GM18519 (cell line): Measurements from ENCODE around the gene PPP6R2.
"Not testable (repeated sequence)": the region's sequence is repeated elsewhere in the genome, so short reads cannot be mapped to it uniquely, and the experiment has no call there.

Experiments used
- ATAC-seq: cut with Tn5 transposase; IDR thresholded peaks from one replicate; pipeline ENCODE4 v1.9.1; 2021; ENCODE audit warnings: mild to moderate bottlenecking, moderate library complexity; ENCODE audit not compliant: unreplicated experiment, low FRiP score

The PPP6R2 gene

GRCh38 chr22:50419116-50419515 lies 76.0 kb downstream of the PPP6R2 start:
- no peak for ATAC-seq

DNA sequence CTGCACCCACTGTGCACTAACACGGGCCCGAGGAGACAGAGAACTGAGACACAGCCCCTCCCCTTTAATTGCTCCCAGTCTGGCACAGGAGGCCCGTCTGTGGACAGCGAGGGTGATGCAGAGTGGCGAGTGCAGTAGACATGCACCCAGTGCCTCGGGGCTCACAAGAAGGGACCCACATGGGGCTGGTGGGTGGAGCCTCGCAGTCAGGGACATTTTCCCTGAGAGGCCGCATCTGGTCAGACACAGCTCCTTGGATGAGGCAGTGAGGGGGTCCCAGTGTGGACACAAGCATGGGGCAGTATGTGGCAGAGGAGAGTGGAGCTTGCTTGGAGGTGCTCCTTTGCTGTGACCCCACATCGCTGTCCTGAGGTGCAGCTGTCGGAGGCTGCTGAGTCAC lies 76.9 kb downstream of the PPP6R2 start:
- no peak for ATAC-seq

DNA sequence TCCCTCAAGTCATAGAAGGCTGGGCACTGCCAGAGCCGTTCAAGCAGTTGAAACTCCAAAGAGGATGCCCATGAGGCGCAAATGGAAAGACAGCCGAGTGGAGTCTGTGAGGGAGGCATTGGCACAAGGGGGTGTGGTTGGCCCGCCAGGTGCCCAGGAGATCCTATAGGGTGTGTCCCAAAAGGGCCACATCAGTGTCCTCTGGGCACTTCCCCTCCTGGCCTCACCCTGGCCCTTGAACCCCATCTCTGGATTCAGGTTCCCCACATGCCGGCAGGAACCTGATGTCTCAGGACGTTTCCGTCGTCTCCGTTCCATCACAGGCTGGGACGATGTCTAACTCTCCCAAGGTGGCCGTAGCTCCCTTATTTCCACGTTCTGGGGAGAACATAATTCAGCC lies 77.5 kb downstream of the PPP6R2 start:
- ATAC-seq = no peak

DNA sequence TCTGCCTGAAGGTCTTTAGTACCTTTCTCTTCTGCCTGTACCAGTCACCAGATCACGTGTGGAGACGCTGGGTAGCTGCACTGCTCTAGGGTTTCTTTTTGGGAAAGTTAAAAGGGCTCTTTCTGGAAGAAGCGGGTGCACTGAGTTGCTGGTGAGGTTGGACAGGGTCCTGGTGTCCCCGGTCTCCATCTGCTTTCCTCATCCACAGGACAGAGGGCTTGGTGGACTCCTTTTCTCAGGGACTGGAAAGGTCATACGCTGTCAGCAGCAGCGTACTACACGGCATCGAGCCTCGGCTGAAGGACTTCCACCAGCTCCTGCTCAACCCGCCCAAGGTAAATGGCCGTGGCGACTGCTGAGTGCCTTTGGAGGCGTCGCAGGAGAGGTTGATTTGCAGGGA lies 78.9 kb downstream of the PPP6R2 start:
- no peak for ATAC-seq

DNA sequence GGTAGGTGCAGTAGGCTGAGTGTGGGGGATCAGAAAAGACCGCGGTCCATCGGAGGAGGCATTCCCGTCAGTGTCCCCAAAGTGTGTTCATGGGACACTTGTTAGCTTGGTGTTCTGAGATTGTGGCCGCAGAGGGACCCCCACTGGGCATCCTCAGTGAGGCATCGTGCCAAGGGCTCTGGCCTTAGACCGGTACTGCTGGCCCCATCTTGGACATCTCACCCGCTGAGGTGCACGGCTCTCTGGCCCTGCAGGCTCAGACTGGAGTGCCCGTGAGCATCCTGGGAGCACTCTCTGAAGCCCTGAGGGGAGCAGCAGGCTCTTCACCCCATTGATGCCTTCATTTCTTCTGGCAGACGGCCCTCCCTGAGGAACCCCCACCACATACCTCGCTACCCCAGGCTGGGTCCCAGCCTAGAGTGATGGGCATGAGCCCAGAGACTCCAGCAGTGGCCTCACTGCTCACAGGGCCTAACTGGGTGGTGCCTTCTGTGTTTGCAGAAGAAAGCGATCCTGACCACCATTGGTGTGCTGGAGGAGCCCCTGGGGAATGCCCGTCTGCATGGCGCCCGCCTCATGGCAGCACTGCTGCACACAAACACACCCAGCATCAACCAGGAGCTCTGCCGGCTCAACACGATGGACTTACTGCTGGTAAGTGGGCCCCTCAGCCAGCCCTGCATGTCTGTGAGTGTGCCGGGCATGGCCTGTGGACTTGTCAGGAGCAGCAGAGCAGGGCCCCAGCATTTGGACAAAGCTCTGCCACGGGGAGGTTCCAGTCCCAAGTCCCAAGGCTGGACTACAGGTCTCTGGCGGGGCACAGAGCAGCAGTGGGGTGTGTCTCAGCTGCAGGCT lies 80.1 kb downstream of the PPP6R2 start:
- no peak for ATAC-seq

DNA sequence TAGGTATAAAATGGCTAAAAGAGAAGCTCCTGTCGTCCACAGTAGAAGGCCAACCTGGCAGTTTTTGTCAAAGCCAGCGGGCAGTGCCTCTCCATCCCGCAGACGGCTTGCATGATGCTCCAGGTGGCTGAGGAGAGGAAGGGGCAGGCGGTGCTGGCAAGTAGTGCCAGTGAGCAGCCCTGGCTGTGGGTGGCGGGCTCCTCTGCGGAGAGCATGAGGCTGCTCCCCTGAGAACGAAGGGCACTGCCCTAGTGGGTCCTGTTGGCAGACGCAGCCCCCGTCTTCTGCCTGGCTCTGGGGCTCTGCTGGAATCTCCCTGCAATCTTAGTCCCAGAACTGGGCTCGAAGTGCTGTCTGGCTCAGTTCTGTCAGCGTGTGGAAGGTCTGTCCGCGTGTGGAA lies 80.8 kb downstream of the PPP6R2 start:
- no peak for ATAC-seq

GRCh38 chr22:50425179-50425916 lies 82.2 kb downstream of the PPP6R2 start:
- ATAC-seq = no peak

DNA sequence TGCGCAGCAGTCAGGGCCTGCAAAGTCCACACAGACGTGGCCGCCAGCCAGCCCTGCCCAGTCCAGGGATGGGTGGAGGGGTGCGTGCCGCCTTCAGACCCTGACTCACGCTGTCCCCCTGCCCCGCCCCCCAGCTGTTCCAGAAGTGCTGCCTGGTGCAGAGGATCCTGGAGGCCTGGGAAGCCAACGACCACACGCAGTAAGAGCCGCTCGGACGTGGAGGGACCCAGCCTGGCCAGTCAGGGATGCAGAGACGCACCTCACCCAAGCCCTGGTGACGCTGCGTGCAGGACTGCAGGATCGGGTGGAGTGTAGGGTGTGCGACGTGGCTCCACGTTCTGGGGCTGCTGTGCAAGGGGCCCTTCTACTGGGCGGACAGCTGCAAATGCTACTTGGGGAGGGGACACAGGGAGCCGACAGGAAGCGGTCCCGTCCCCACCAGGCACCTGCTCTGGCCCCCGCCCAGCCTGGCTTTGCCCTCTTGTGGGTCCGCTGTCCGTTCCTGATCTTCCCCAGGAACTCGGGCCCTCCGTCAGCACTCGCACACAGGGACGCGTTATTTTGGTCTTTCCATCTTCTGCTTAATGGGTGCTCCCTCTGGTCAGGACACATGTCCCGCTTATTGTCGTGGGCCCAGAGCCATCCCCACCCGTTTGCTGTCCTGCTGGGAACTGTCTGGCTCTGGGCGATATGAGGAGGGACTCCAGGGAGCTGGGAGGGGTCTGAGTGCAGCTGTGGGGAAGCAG lies 89.2 kb downstream of the PPP6R2 start:
- no peak for ATAC-seq

DNA sequence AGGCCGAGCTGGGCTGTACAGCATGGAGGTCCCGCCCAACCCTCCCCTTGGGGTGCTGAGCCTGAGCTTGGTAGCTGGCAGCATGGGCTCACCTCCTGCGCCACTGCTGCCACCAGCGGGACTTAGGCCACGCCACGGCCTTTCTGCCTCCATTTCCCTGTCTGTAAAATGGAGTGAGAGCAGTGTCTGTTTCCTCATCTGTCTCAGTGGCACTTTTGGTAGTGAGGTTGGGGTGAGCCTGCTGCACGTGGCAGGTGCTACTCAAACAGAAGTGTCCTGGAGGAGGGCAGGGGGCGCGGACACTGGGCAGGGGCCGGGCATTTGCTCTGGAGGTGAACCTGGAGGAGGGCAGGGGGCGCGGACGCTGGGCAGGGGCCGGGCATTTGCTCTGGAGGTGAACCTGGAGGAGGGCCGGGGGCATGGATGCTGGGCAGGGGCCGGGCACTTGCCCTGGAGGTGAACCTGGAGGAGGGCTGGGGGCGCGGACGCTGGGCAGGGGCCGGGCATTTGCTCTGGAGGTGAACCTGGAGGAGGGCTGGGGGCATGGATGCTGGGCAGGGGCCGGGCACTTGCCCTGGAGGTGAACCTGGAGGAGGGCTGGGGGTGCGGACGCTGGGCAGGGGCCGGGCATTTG lies 89.9 kb downstream of the PPP6R2 start:
- ATAC-seq = not testable (repeated sequence)

DNA sequence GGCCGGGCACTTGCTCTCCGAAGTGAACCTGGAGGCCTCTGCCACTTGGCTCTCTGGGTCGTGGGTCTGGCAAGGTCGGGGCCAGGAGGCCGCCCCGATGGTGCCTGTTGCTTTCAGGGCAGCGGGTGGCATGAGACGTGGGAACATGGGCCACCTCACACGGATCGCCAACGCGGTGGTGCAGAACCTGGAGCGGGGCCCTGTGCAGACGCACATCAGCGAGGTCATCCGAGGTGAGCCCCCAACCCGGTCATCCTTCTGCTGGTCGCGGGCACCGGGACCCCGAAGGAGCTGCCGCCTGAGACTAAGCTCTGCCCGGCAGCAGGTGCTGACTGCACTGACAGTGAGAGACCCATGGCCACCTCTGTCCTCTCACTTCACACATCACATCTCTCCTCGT lies 91.7 kb downstream of the PPP6R2 start:
- no peak for ATAC-seq

DNA sequence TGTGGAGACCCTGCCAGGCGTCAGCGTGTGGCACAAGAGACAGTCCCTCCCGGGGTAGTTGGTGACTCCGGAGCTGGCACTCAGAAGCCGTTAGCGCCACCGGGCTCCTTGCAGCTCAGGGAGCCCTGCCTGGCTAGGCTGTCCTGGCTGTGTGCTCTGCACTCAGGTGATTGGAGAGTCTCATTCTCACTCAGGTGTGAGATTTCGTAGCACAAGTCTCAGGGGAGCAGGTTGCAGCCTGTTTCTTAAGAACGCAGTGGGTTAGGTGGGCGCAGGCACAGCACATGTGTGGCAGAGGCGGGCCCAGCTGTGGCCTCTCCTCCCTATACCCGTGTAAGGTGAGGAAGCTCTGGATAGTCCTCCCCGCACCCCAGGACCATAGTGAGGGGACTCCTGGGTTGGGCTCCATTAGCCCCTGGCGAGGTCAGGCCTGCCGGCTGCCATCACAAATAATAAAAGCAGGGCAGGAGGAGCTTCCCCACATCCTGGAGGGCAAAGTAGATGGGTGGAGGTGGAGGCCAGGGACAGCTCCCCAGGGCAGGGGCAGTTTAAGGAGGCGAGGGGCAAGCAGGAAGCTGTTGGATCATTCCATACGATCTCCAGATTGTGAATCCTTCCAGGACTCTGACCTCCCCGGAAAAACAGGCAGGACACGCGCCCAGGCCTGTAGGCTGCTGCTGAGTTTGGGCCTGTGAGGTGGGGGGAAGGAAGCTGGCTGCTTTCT lies 92.3 kb downstream of the PPP6R2 start:
- no peak for ATAC-seq

DNA sequence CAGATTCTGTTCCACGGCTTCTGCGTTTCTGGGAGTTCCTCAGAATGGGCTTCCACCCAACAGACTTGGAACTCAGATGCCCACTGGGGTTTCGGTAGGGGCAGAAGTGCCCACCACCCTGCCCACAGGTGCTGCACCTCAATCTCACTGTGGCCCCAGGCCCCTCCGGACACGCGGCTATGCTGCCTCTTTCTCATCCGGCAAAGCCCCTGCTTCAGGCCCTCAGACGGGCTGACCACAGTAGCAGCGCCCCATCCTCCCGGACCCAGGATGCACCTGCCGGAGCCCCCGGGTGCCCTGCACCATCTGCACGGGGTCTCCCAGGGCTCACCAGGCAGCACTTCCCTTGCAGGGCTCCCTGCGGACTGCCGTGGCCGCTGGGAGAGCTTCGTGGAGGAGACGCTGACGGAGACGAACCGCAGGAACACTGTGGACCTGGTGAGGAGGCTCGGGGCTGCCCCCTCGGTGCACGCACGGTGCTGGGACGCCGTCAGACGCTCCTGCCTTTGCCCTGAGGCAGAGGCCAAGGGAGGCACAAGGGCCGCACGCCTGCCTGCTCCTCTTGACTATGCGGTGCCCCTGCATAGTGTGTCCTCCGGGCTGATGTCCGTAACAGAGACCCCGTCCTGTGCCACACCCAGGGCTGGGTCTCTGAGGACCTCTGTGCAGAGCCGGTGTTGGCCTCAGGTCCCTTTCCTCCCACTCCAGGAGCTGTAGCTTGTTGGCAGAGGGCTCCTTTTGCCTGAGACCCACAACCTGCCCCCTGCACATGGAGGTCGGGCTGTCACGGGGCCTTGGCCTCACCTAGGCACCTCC lies 93.1 kb downstream of the PPP6R2 start:
- ATAC-seq = no peak

DNA sequence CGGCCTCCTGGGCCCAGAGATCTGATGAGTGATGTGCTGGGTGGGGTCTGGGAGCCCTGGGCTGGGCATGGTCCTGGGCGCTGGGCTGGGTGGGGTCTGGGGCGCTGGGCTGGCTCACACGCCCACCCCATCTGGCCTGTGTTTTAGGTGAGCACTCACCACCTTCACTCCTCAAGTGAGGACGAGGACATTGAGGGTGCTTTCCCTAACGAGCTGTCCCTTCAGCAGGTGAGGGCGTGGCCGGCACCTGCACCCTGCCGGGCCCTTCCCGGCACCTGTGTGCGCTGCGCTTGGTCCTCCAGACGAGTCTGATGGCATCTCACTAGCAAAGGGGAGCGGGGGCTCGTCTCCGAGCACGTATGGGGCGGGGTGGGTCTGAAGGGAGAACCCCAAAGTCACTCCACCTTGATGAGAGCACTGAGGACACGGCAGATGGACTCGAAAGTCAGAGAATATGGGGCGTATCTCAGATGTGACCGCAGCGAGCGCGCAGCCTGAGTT lies 93.8 kb downstream of the PPP6R2 start:
- ATAC-seq = no peak

GRCh38 chr22:50437511-50438304 lies 94.6 kb downstream of the PPP6R2 start:
- ATAC-seq = no peak

DNA sequence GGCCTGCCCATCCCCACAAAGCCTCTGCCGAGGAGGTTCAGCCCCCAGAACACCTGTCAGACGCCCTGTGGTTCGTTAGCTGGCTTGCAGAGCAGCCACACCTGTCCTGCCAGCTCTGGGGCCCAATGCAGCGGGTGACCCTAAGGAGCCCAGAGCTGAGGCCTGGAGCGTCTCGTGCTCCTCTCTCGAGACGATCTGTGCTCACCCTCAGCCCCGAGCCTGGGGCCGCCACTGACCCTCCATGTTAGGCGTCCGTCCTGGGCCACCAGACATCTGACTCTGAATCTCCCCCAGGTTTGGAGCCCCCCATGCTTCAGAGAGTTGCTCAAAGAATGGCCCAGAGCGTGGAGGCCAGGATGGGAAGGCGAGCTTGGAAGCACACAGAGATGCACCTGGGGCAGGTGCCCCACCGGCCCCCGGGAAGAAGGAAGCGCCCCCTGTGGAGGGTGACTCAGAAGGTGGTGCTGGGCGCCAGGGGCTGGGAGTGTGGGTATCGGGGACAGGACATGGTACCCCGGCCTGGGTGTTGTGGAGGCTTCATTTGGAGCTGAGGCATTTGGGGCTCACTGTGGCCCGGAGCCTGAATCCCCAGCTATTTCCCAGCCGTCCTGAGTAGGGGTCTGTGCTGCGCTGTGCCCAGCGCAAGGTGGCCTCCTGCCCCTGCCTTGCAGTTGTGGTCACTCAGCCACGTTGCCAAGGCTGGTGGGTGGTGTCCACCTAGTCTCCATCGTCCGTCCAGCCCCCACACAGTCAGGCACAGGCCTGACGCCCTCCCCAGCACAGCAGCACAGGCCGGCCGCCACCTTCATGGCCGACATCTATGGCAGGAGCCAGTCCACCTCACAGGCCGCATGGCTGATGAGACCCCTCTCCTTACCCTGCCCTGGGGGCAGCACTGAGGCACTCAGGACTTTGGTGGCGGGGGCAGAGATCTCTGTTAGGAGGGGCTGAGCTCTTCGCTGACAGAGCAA lies 95.5 kb downstream of the PPP6R2 start:
- no peak for ATAC-seq

DNA sequence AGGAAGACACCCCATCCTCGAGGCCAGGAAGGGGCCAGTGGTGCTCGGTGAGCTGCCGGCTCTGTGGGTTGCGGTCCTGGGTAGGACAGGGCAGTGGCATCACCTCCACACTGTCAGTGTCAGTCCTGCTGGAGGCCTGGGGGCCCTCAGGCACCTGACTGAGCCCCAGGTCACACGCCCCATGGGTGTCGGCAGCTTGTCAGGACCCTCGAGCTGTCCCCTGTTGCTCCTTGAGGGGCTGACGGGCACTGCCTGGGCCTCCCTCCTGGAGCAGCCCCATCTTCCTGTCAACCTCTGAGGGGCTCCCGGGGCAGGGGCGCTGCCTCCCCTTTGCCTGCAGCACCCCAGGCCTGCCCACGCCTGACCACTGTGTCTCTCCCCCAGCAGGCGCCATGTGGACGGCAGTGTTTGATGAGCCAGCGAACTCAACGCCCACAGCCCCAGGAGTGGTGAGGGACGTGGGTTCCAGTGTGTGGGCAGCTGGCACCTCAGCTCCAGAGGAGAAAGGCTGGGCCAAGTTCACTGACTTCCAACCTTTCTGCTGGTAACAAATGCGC lies 96.3 kb downstream of the PPP6R2 start:
- no peak for ATAC-seq

- no peak for ATAC-seq
Observed at GRCh38 chr22:50439871-50440331, 96.8 kb downstream of the PPP6R2 start.
